GM12873 (cell line): ENCODE results near the gene DVL2.

Experiments used
- TF ChIP-seq, protein P1 (sequence below): IDR thresholded peaks from 2 replicates; pipeline ENCODE4 v1.5.1; 2012; ENCODE audit warnings: low read depth, mild to moderate bottlenecking, moderate library complexity, low read length, control low read depth; ENCODE audit not compliant: insufficient read depth; ENCODE audit errors: missing control alignments

Gene DVL2

GRCh38 chr17:7234083-7234951, at the start of gene DVL2:
Gene DVL2, minus strand, starts transcription at chr17:7234517. Its CDS starts 255 bp downstream, at chr17:7234262.
- TF ChIP-seq, protein P1, sequence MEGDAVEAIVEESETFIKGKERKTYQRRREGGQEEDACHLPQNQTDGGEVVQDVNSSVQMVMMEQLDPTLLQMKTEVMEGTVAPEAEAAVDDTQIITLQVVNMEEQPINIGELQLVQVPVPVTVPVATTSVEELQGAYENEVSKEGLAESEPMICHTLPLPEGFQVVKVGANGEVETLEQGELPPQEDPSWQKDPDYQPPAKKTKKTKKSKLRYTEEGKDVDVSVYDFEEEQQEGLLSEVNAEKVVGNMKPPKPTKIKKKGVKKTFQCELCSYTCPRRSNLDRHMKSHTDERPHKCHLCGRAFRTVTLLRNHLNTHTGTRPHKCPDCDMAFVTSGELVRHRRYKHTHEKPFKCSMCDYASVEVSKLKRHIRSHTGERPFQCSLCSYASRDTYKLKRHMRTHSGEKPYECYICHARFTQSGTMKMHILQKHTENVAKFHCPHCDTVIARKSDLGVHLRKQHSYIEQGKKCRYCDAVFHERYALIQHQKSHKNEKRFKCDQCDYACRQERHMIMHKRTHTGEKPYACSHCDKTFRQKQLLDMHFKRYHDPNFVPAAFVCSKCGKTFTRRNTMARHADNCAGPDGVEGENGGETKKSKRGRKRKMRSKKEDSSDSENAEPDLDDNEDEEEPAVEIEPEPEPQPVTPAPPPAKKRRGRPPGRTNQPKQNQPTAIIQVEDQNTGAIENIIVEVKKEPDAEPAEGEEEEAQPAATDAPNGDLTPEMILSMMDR, result no peak

- TF ChIP-seq, protein P1, result no peak
These were observed 49.3 kb upstream of the DVL2 start for GRCh38 chr17:7283471-7284216.

- TF ChIP-seq, protein P1, result peak; percentile 30
These were observed 48.5 kb upstream of the DVL2 start for GRCh38 chr17:7282752-7283321.

DNA sequence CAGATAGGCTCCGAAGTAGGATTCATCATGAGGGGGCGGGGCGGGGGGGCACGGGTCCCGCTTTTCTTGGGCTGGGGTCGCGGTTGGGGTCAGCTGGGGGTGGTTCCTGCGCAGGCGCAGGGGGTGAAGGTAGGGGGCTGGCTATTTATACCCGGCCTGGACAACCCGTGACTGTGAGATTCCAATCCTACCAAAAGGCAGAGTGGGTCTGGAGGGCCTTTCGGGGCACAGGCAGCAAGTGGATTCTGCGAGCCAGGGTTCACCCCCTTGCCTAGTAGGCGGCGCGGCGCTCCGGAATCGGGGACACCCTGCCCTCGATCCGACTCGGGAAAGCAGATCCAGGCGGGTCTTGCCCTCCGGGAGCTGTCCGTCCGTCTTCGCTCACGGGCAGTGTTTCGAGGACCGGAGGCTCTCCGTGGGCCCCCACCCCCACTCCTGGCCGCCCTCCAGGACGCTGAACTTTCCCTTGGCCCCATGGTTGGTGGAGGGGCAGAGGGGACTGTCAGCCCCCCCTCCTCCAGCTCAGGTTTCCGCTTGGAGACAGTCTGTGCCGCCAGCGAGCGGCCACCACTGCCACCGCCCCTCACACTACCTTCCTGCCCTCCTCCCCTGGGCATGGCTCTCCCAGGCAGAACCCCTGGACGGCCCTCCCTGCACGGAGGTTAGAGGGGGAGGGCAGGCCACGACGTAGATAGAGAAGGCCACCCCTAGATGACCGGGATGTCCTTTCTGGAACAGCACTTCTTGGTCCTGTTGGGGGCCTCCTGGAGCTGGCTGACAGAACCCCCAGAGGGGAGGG, 47.8 kb upstream of the DVL2 start:
- TF ChIP-seq, protein P1, result no peak

DNA sequence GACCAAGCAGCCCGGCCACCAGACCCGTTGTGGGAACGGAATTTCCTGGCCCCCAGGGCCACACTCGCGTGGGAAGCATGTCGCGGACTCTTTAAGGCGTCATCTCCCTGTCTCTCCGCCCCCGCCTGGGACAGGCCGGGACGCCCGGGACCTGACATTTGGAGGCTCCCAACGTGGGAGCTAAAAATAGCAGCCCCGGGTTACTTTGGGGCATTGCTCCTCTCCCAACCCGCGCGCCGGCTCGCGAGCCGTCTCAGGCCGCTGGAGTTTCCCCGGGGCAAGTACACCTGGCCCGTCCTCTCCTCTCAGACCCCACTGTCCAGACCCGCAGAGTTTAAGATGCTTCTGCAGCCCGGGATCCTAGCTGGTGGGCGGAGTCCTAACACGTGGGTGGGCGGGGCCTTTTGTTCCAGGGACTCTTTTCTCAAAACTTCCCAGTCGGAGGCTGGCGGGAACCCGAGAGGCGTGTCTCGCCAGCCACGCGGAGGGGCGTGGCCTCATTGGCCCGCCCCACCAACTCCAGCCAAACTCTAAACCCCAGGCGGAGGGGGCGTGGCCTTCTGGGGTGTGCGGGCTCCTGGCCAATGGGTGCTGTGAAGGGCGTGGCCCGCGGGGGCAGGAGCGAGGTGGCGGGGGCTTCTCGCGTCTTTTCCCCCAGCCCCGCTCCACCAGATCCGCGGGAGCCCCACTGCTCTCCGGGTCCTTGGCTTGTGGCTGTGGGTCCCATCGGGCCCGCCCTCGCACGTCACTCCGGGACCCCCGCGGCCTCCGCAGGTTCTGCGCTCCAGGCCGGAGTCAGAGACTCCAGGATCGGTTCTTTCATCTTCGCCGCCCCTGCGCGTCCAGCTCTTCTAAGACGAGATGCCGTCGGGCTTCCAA, 47.0 kb upstream of the DVL2 start, which contains the start of gene SLC2A4:
TSS of gene SLC2A4 (plus strand) at position 645 of the 879 bp plus-strand sequence. CDS start at position 862, 217 bp downstream.
- TF ChIP-seq, protein P1, result no peak

GRCh38 chr17:7280519-7281073, 46.3 kb upstream of the DVL2 start:
- TF ChIP-seq, protein P1, result peak; percentile 99
